ENCODE data around the gene BID.

GRCh38 chr22:17814084-17814483, 39.8 kb upstream of the BID start:
- TF ChIP-seq, protein P1, sequence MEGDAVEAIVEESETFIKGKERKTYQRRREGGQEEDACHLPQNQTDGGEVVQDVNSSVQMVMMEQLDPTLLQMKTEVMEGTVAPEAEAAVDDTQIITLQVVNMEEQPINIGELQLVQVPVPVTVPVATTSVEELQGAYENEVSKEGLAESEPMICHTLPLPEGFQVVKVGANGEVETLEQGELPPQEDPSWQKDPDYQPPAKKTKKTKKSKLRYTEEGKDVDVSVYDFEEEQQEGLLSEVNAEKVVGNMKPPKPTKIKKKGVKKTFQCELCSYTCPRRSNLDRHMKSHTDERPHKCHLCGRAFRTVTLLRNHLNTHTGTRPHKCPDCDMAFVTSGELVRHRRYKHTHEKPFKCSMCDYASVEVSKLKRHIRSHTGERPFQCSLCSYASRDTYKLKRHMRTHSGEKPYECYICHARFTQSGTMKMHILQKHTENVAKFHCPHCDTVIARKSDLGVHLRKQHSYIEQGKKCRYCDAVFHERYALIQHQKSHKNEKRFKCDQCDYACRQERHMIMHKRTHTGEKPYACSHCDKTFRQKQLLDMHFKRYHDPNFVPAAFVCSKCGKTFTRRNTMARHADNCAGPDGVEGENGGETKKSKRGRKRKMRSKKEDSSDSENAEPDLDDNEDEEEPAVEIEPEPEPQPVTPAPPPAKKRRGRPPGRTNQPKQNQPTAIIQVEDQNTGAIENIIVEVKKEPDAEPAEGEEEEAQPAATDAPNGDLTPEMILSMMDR (IDR thresholded peaks at IDR 0.05), result no peak
- TF ChIP-seq CREM (CRISPR knock-in tag; IDR thresholded peaks at IDR 0.05) (no peak), ZNF232 (CRISPR knock-in tag; IDR thresholded peaks at IDR 0.05) (no peak), JUN (CRISPR knock-in tag; IDR thresholded peaks at IDR 0.05) (no peak), ESRRA (CRISPR knock-in tag; IDR thresholded peaks at IDR 0.05; ENCODE audit: borderline replicate concordance) (no peak), E2F5 (CRISPR knock-in tag; IDR thresholded peaks at IDR 0.05) (no peak), RORB (CRISPR knock-in tag; IDR thresholded peaks at IDR 0.05) (no peak)

Measured in WTC11 (cell line).